ENCODE data around the gene ID1.

Gene ID1, protein sequence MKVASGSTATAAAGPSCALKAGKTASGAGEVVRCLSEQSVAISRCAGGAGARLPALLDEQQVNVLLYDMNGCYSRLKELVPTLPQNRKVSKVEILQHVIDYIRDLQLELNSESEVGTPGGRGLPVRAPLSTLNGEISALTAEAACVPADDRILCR

DNA sequence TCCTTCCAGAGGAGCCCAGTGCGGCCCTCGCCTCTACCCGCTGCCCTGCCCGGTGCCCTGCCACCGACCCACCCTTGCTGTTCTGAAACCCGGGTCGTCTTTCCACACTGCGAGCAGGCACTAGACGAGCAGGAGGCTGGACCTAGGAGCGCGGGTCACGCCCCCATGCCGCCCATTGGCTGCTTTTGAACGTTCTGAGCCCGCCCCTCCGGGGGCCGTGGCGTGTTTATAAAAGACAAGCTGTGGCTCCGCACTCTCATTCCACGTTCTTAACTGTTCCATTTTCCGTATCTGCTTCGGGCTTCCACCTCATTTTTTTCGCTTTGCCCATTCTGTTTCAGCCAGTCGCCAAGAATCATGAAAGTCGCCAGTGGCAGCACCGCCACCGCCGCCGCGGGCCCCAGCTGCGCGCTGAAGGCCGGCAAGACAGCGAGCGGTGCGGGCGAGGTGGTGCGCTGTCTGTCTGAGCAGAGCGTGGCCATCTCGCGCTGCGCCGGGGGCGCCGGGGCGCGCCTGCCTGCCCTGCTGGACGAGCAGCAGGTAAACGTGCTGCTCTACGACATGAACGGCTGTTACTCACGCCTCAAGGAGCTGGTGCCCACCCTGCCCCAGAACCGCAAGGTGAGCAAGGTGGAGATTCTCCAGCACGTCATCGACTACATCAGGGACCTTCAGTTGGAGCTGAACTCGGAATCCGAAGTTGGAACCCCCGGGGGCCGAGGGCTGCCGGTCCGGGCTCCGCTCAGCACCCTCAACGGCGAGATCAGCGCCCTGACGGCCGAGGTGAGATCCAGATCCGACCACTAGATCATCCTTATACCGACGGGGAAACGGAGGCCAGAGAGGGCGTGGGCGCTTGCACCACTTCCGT is at the start of gene ID1:
TSS of gene ID1 (plus strand) at position 259 of the 871 bp plus-strand sequence. CDS start at position 358, 99 bp downstream.
- H3K4me1 ChIP-seq = peaks cover 34% of the 10 kb centered on the region
- no peaks in the 10 kb centered on the region for H3K9me3 ChIP-seq
- H3K4me3 ChIP-seq = peak within 1 kb of the TSS; percentile 72
- no peaks in the 10 kb centered on the region for H3K27me3 ChIP-seq (ENCODE audit: low read depth)
- peak; percentile 95 to 98 for DNase-seq (ENCODE audit: low spot score in 2 of 2)
- peaks cover 14% of the 10 kb centered on the region for H3K36me3 ChIP-seq (replicated peaks)
- in situ Hi-C loops (cut with MboI; ENCODE audit: low sequenced_read_pairs) = loop anchor here (5.0 kb wide), 1 partner anchor 33 kb away; no protein-coding TSS in a partner anchor

- no peak for DNase-seq (ENCODE audit: low spot score in 2 of 2)
- no peaks in the 10 kb centered on the region for H3K27me3 ChIP-seq (ENCODE audit: low read depth)
- H3K36me3 ChIP-seq (replicated peaks) = peaks cover 50% of the 10 kb centered on the region
- no peaks in the 10 kb centered on the region for H3K9me3 ChIP-seq
- in situ Hi-C loops (cut with MboI; ENCODE audit: low sequenced_read_pairs) = loop anchor here (5.0 to 10.0 kb wide), 2 partner anchors 47 to 165 kb away; partner anchors contain the start of genes BCL2L1 and HM13
- H3K4me3 ChIP-seq = no peak overlapping the region
- peaks cover 6% of the 10 kb centered on the region for H3K4me1 ChIP-seq
Measured at GRCh38 chr20:31559704-31560093, 45.4 kb upstream of the ID1 start.

DNA sequence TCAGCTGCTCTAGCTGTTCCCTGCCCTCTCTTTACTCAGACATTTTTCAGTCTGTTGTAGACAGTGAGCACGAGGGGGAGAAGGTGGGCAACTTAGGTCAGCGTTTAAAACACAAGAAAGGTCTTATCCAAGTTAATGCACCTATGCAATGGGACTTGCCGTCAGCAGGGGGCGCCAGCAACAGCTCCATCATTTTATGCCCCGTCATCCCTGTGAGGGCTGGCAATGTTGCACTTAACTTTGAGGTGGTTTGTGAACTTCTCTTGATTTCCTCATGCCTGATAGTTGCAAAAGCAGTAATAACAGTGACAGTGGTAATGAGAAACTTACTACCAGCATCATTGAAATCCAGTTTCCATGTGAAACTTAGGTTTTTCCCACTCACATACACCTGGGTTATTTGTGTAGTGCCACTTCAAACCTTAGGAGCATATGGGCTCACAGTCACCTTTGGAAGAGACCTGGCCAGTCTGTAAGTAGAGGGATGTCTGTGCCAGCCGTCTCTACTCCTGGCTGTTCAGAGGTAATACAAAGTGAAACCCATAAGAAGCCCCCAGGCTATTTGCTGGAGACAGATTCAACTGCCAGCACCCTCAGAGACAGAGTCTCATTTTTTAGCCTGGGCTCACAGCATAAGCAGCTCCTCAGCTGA is 44.9 kb upstream of the ID1 start:
- DNase-seq (ENCODE audit: low spot score in 2 of 2) = peak; percentile 46 to 83
- no peaks in the 10 kb centered on the region for H3K9me3 ChIP-seq
- in situ Hi-C loops (cut with MboI; ENCODE audit: low sequenced_read_pairs) = loop anchor here (5.0 to 10.0 kb wide), 2 partner anchors 48 to 165 kb away; partner anchors contain the start of genes BCL2L1 and HM13
- H3K27me3 ChIP-seq (ENCODE audit: low read depth) = no peaks in the 10 kb centered on the region
- peaks cover 6% of the 10 kb centered on the region for H3K4me1 ChIP-seq
- H3K36me3 ChIP-seq (replicated peaks) = peaks cover 45% of the 10 kb centered on the region
- no peak overlapping the region for H3K4me3 ChIP-seq

- DNase-seq (ENCODE audit: low spot score in 2 of 2) = no peak
- Histone ChIP-seq H3K36me3 (replicated peaks) (peaks cover 48% of the 10 kb centered on the region), H3K4me3 (no peak overlapping the region), H3K27me3 (ENCODE audit: low read depth) (no peaks in the 10 kb centered on the region), H3K4me1 (peaks cover 6% of the 10 kb centered on the region), H3K9me3 (no peaks in the 10 kb centered on the region)
- in situ Hi-C loops (cut with MboI; ENCODE audit: low sequenced_read_pairs) = loop anchor here (5.0 to 10.0 kb wide), 2 partner anchors 49 to 164 kb away; partner anchors contain the start of genes BCL2L1 and HM13
Measured at GRCh38 chr20:31560746-31561598, 44.1 kb upstream of the ID1 start.

- peaks cover 49% of the 10 kb centered on the region for H3K36me3 ChIP-seq (replicated peaks)
- H3K4me1 ChIP-seq = peaks cover 6% of the 10 kb centered on the region
- in situ Hi-C loops (cut with MboI; ENCODE audit: low sequenced_read_pairs) = loop anchor here (5.0 to 10.0 kb wide), 2 partner anchors 50 to 163 kb away; partner anchors contain the start of genes BCL2L1 and HM13
- no peaks in the 10 kb centered on the region for H3K27me3 ChIP-seq (ENCODE audit: low read depth)
- no peak for DNase-seq (ENCODE audit: low spot score in 2 of 2)
- H3K9me3 ChIP-seq = no peaks in the 10 kb centered on the region
- no peak overlapping the region for H3K4me3 ChIP-seq
Measured at GRCh38 chr20:31562241-31562640, 42.8 kb upstream of the ID1 start.

DNA sequence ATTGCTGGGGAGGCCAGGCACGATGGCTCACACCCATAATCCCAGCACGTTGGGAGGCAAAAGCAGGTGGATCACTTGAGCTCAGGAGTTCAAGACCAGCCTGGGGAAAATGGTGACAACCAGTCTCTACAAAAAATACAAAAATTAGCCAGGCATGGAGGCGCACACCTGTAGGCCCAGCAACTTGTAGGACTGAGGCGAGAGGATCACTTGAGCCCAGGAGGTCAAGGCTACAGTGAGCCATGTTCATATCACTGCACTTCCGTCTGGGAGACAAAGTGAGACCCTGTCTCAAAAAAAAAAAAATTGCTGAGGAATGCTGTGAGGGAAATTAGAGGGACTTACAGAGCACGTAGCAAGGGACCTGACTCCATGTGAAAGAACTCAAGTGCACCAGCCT is 40.8 kb upstream of the ID1 start:
- peaks cover 52% of the 10 kb centered on the region for H3K36me3 ChIP-seq (replicated peaks)
- no peaks in the 10 kb centered on the region for H3K27me3 ChIP-seq (ENCODE audit: low read depth)
- no peak overlapping the region for H3K4me3 ChIP-seq
- no peak for DNase-seq (ENCODE audit: low spot score in 2 of 2)
- in situ Hi-C loops (cut with MboI; ENCODE audit: low sequenced_read_pairs) = loop anchor here (5.0 to 10.0 kb wide), 2 partner anchors 52 to 161 kb away; partner anchors contain the start of genes BCL2L1 and HM13
- H3K4me1 ChIP-seq = peaks cover 6% of the 10 kb centered on the region
- H3K9me3 ChIP-seq = no peaks in the 10 kb centered on the region

DNA sequence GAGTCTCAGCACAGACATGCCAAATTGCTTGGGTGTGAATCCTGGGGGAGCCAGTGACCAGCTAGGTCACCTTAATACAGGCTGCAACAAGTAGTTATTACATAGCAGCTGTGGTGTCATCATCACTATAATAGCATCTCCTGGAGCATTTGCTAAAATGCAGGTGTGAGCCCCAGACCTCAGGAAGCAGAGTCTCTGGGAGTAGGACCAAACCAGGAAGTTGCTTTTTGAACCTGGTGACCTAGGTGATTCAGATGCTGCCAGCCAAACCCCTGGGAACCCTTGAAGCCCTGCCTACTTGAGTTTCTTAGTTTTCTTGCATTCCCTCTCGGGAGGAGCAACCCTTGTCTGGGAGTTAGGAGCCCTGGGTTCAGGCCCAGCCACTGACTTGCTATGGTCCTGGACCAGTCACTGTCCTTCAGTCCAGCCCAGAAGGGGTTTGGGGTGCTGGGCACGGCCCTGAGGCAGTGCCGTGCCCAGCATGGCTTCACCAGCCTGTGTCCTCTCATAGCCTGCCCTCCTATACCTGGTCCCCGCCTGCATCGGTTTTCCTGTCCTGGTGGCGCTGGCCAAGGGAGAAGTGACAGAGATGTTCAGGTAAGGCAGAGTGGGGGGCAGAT is 39.3 kb upstream of the ID1 start:
- Histone ChIP-seq H3K4me1 (peaks cover 6% of the 10 kb centered on the region), H3K4me3 (no peak overlapping the region), H3K9me3 (no peaks in the 10 kb centered on the region), H3K27me3 (ENCODE audit: low read depth) (no peaks in the 10 kb centered on the region), H3K36me3 (replicated peaks) (peaks cover 51% of the 10 kb centered on the region)
- no peak for DNase-seq (ENCODE audit: low spot score in 2 of 2)
- in situ Hi-C loops (cut with MboI; ENCODE audit: low sequenced_read_pairs) = loop anchor here (10.0 kb wide), 1 partner anchor 159 kb away; the partner anchor contains the start of gene BCL2L1

- Histone ChIP-seq H3K4me3 (no peak overlapping the region), H3K36me3 (replicated peaks) (peaks cover 50% of the 10 kb centered on the region), H3K4me1 (peaks cover 6% of the 10 kb centered on the region), H3K27me3 (ENCODE audit: low read depth) (no peaks in the 10 kb centered on the region), H3K9me3 (no peaks in the 10 kb centered on the region)
- in situ Hi-C loops (cut with MboI; ENCODE audit: low sequenced_read_pairs) = loop anchor here (10.0 kb wide), 1 partner anchor 159 kb away; the partner anchor contains the start of gene BCL2L1
- DNase-seq (ENCODE audit: low spot score in 2 of 2) = no peak
Measured at GRCh38 chr20:31566319-31566657, 38.8 kb upstream of the ID1 start.

DNA sequence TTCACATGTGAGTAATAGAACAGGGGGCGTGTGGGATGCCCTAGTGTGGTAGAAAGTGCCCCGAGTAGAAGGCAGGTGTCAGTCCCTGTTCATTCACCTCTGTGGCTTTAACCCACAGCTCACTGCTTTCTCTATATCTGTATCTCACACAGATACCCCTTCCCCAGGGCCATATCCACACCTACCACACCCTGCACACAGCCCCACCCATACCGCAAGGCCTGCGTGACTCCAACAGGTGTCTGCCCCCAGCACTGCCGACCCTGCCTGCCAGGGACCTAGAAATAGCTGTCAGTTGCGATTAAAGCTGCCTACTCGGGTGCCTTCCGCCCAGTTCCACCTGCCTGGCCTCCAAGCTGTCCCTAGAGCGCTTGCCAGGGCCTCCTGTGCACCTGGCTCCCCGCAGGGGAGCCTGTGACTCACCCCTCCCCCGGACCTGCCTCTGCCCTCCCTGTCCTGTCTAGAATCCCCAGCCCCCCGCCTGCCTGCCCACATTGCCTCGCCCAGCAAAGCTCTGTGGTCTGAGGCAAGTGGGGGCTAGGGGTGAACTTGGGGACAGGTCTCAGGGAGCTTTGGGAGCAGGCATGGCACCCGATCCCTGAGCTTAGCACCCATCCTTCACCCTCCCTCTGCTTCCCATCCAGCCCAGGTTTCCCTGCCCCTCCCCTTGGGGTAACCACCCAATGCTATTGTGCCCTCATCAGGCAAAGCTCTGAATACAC is 38.3 kb upstream of the ID1 start:
- H3K36me3 ChIP-seq (replicated peaks) = peaks cover 45% of the 10 kb centered on the region

DNA sequence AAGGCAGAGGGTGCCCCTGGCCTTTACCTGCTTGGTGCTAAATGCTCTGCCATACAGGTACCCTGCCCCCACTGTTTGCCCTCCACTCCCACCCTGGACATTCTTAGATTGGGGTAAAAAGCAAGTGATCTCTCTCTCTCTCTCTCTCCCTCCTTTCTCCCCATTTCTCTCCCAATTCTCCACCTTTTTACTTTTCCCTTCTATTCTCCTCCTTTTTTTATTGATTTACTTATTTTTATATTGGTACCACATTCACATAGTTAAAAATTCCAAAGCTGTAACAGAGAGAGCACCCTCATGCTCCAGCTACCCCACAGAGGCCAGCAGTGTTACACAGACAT is 37.7 kb upstream of the ID1 start:
- Histone ChIP-seq H3K4me1 (peaks cover 10% of the 10 kb centered on the region), H3K27me3 (ENCODE audit: low read depth) (no peaks in the 10 kb centered on the region), H3K4me3 (no peak overlapping the region), H3K36me3 (replicated peaks) (peaks cover 42% of the 10 kb centered on the region), H3K9me3 (no peaks in the 10 kb centered on the region)
- in situ Hi-C loops (cut with MboI; ENCODE audit: low sequenced_read_pairs) = loop anchor here (10.0 kb wide), 1 partner anchor 157 kb away; the partner anchor contains the start of gene BCL2L1
- no peak for DNase-seq (ENCODE audit: low spot score in 2 of 2)

More for the DNA sequence above, 38.3 kb upstream of the ID1 start:
- in situ Hi-C loops (cut with MboI; ENCODE audit: low sequenced_read_pairs) = loop anchor here (10.0 kb wide), 1 partner anchor 158 kb away; the partner anchor contains the start of gene BCL2L1
- no peak for DNase-seq (ENCODE audit: low spot score in 2 of 2)
- Histone ChIP-seq H3K4me1 (peaks cover 6% of the 10 kb centered on the region), H3K4me3 (no peak overlapping the region), H3K27me3 (ENCODE audit: low read depth) (no peaks in the 10 kb centered on the region), H3K9me3 (no peaks in the 10 kb centered on the region)

- Histone ChIP-seq H3K4me1 (peaks cover 11% of the 10 kb centered on the region), H3K36me3 (replicated peaks) (peaks cover 34% of the 10 kb centered on the region)
Measured at GRCh38 chr20:31568041-31568731, 36.9 kb upstream of the ID1 start.

More at GRCh38 chr20:31568041-31568731, 36.9 kb upstream of the ID1 start:
- Histone ChIP-seq H3K27me3 (ENCODE audit: low read depth) (no peaks in the 10 kb centered on the region), H3K9me3 (no peaks in the 10 kb centered on the region), H3K4me3 (no peak overlapping the region)
- DNase-seq (ENCODE audit: low spot score in 2 of 2) = no peak
- in situ Hi-C loops (cut with MboI; ENCODE audit: low sequenced_read_pairs) = loop anchor here (10.0 kb wide), 1 partner anchor 157 kb away; the partner anchor contains the start of gene BCL2L1
